ENCODE results near the gene EHD2. TPM values are rescaled to one million over a fixed set of nuclear protein-coding genes. Genes with fewer than 3 reads are reported as not detected.
A peak's percentile ranks its signal among the peaks of the same experiment; 100 is the strongest.
"Not testable (repeated sequence)": the region's sequence is repeated elsewhere in the genome, so short reads cannot be mapped to it uniquely, and the experiment has no call there.

Gene EHD2
- polyA plus RNA-seq, 10 donors: 86.8 to 144 (median 110) TPM

GRCh38 chr19:47765523-47766358 is 52.5 kb downstream of the EHD2 start:
- peak in 2 of 3 donors; percentile 57 to 73 for DNase-seq

GRCh38 chr19:47766359-47766620 is 53.1 kb downstream of the EHD2 start:
- no peak for DNase-seq

GRCh38 chr19:47766670-47767069 is 53.4 kb downstream of the EHD2 start:
- no peak for DNase-seq

- DNase-seq: no peak
Observed at GRCh38 chr19:47767349-47767748, 54.1 kb downstream of the EHD2 start.

- DNase-seq: no peak
Observed at GRCh38 chr19:47768604-47769003, 55.4 kb downstream of the EHD2 start.

GRCh38 chr19:47769534-47769933 is 56.3 kb downstream of the EHD2 start:
- DNase-seq: no peak

GRCh38 chr19:47771291-47771690 is 58.1 kb downstream of the EHD2 start:
- not testable (repeated sequence) for DNase-seq

GRCh38 chr19:47776568-47776967 is 63.3 kb downstream of the EHD2 start:
- no peak for DNase-seq

GRCh38 chr19:47777245-47778048 is 64.2 kb downstream of the EHD2 start:
- not testable (repeated sequence) for DNase-seq

GRCh38 chr19:47778049-47778953 is 65.1 kb downstream of the EHD2 start, which contains the start of gene SELENOW:
Gene SELENOW, plus strand, starts transcription at chr19:47778703. Its CDS starts 83 bp downstream, at chr19:47778786.
- peak; percentile 81 to 93 (median 84) for DNase-seq

GRCh38 chr19:47778954-47779351 is 65.7 kb downstream of the EHD2 start:
- peak in 1 of 3 donors; percentile 56 for DNase-seq

GRCh38 chr19:47779524-47780214 is 66.4 kb downstream of the EHD2 start:
- DNase-seq: peak in 1 of 3 donors; percentile 44

GRCh38 chr19:47780215-47780551 is 67.0 kb downstream of the EHD2 start:
- no peak for DNase-seq

- no peak for DNase-seq
Observed at GRCh38 chr19:47781590-47782262, 68.5 kb downstream of the EHD2 start.

GRCh38 chr19:47786566-47786965 is 73.3 kb downstream of the EHD2 start:
- peak in 2 of 3 donors; percentile 45 to 55 for DNase-seq

- not testable (repeated sequence) for DNase-seq
Observed at GRCh38 chr19:47787307-47787706, 74.1 kb downstream of the EHD2 start.

GRCh38 chr19:47789811-47790210 is 76.6 kb downstream of the EHD2 start:
- not testable (repeated sequence) for DNase-seq

GRCh38 chr19:47790398-47790814 is 77.2 kb downstream of the EHD2 start:
- peak in 2 of 3 donors; percentile 71 for DNase-seq

GRCh38 chr19:47792616-47793015 is 79.4 kb downstream of the EHD2 start:
- DNase-seq: no peak
